HepG2 (cell line): ENCODE results near the gene SLC16A5. TPM values are rescaled to one million over a fixed set of nuclear protein-coding genes. Genes with fewer than 3 reads are reported as not detected.

Experiments used
- GATAD2A ChIP-seq: IDR thresholded peaks from 2 replicates; pipeline ENCODE4 v1.6.1; 2016
- HNRNPUL1 ChIP-seq: fragments of 200-400 bp; formaldehyde crosslinking; IDR thresholded peaks from 2 replicates; pipeline ENCODE4 v1.6.1; 2017; ENCODE audit warnings: low read depth, mild to moderate bottlenecking, low read length, moderate library complexity
- HOXD1 ChIP-seq: sonication (generic); formaldehyde crosslinking; IDR thresholded peaks from 2 replicates; pipeline ENCODE4 v1.5.0; 2020; ENCODE audit warnings: missing genetic modification reagents
- KLF16 ChIP-seq, 2 experiments: sonication (generic) in 1 of 2; formaldehyde crosslinking in 1 of 2; IDR thresholded peaks; 2 replicates each; pipeline versions ENCODE4 v1.6.1 to v1.8.0; 2016 to 2023; ENCODE audit warnings: missing genetic modification reagents in 2 of 2, missing compliant biosample characterization in 1 of 2
- MYC ChIP-seq: sonication (generic); formaldehyde crosslinking; IDR thresholded peaks from 2 replicates; pipeline ENCODE4 v1.9.0; 2021; ENCODE audit warnings: missing genetic modification reagents, borderline replicate concordance
- NFYC ChIP-seq: IDR thresholded peaks from 2 replicates; pipeline ENCODE4 v1.6.1; 2016; ENCODE audit warnings: missing genetic modification reagents, missing compliant biosample characterization
- NR2C2 ChIP-seq: sonication (generic); formaldehyde crosslinking; IDR thresholded peaks from 2 replicates; pipeline ENCODE4 v1.4.0; 2020; ENCODE audit warnings: missing genetic modification reagents, mild to moderate bottlenecking, moderate library complexity, borderline replicate concordance
- ZBTB1 ChIP-seq: sonication (generic); formaldehyde crosslinking; IDR thresholded peaks from 2 replicates; pipeline ENCODE4 v1.4.0; 2020; ENCODE audit warnings: missing genetic modification reagents, borderline replicate concordance
- ZBTB8A ChIP-seq: sonication (generic); formaldehyde crosslinking; IDR thresholded peaks from 2 replicates; pipeline ENCODE4 v1.4.0; 2020; ENCODE audit warnings: mild to moderate bottlenecking, low read depth, missing genetic modification reagents, borderline replicate concordance
- ZC3H13 ChIP-seq: sonication (generic); formaldehyde crosslinking; IDR thresholded peaks from 2 replicates; pipeline ENCODE4 v1.8.1; 2023; ENCODE audit warnings: mild to moderate bottlenecking, missing genetic modification reagents, moderate library complexity
- ZFP62 ChIP-seq: sonication (generic); formaldehyde crosslinking; IDR thresholded peaks from 2 replicates; pipeline ENCODE4 v1.4.0; 2020; ENCODE audit warnings: missing genetic modification reagents
- ZKSCAN1 ChIP-seq: fragments of 150-350 bp; IDR thresholded peaks from 2 replicates; pipeline ENCODE4 v1.6.1; 2014; ENCODE audit warnings: low read length
- ZNF709 ChIP-seq: sonication (generic); formaldehyde crosslinking; IDR thresholded peaks from 2 replicates; pipeline ENCODE4 v1.5.0; 2020; ENCODE audit warnings: mild to moderate bottlenecking, missing genetic modification reagents
- ZNF720 ChIP-seq: sonication (generic); formaldehyde crosslinking; IDR thresholded peaks from 2 replicates; pipeline ENCODE4 v1.4.0; 2020; ENCODE audit warnings: missing genetic modification reagents
- ZNF878 ChIP-seq: sonication (generic); formaldehyde crosslinking; IDR thresholded peaks from 2 replicates; pipeline ENCODE4 v1.8.1; 2023; ENCODE audit warnings: mild to moderate bottlenecking, missing genetic modification reagents, moderate library complexity
- polyA plus RNA-seq, 8 experiments: library from polyadenylated mRNA; depleted of rRNA in 3 of 8; stranded (reverse) in 7 of 8; unstranded in 1 of 8; fragments of >200 nt; fragmentation: Illumina TruSeq in 4 of 8; extraction: Trizol in 4 of 8; gene quantifications; 2 replicates each; pipeline versions ENCODE4 v1.2.1 to v1.2.3, GENCODE V29; 2011 to 2016; ENCODE audit warnings: low read depth in 4 of 8, missing spikeins in 1 of 8, mixed read lengths in 1 of 8; ENCODE audit not compliant: insufficient read depth in 1 of 8
- total RNA-seq, 5 experiments: library from RNA; depleted of rRNA; stranded (reverse); fragments of >200 nt; fragmentation: Illumina TruSeq; extraction: Trizol; gene quantifications; 2 replicates each; pipeline ENCODE4 v1.2.3, GENCODE V29; 2016; ENCODE audit warnings: low read depth in 1 of 5
- TF ChIP-seq, protein P1 (sequence below): sonication (generic); formaldehyde crosslinking; conservative IDR thresholded peaks from 2 replicates; pipeline ENCODE4 v1.8.0; 2022; ENCODE audit warnings: low read depth, missing genetic modification reagents
- TF ChIP-seq, protein P2 (sequence below): sonication (generic); formaldehyde crosslinking; IDR thresholded peaks from 2 replicates; pipeline ENCODE4 v1.5.1; 2020; ENCODE audit warnings: missing genetic modification reagents, mild to moderate bottlenecking, borderline replicate concordance
- TF ChIP-seq, protein P3 (sequence below): sonication (generic); formaldehyde crosslinking; IDR thresholded peaks from 2 replicates; pipeline ENCODE4 v1.5.0; 2020; ENCODE audit warnings: missing genetic modification reagents
- TF ChIP-seq, protein P4 (sequence below): sonication (generic); formaldehyde crosslinking; IDR thresholded peaks from 2 replicates; pipeline ENCODE4 v1.4.0; 2020; ENCODE audit warnings: missing genetic modification reagents, low read depth, mild to moderate bottlenecking, borderline replicate concordance
- TF ChIP-seq, protein P5 (sequence below): IDR thresholded peaks from 2 replicates; pipeline ENCODE4 v1.6.1; 2016
- TF ChIP-seq, protein P6 (sequence below): sonication (generic); formaldehyde crosslinking; IDR thresholded peaks from 2 replicates; pipeline ENCODE4 v1.4.0; 2020; ENCODE audit warnings: low read depth, mild to moderate bottlenecking, missing genetic modification reagents
- TF ChIP-seq, protein P7 (sequence below): sonication (generic); formaldehyde crosslinking; IDR thresholded peaks from 2 replicates; pipeline ENCODE4 v1.8.0; 2022; ENCODE audit warnings: low read depth, missing genetic modification reagents

SLC16A5 gene
- total and polyA plus RNA-seq, 2 of the 13 experiments (the other 11 are each of a cell fraction or from before 2014, with no cell fraction given): 0.69 to 5.6 TPM

DNA sequence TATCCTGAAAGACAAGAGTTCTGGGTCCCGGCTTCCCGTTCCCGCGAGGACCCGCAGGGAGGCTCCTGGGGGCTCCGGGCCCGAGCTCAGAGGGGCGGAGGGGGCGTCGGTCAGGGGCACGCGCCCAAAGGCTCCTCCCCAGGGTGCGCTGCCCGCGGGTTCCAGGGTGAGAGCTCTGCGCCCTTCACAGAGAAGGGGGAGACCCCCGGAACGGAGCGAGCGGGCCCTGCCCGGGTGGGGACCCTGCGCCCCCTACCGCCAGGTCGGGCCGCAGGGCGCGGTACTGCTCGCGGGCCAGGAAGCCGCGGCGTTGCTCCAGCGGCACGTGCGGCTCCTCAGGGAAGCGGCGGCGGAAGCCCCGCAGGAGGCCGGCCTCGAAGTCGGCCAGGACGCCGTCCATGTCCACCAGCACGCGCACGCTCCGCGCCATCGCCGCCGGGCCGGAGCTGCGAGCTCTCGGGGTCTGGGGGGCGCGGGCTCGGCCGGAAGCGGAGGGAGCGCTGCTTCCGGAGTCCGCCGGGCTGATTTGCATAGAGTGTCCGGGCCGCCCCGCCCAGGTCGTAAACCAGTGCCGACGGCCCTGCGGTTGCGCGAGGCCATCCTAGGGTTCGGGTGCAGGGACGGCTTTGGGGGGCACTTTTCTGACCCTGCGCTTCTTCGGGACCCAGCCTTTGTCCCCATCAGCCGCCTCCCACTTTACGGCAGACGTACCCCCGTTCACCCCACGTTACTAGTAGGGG, 43.7 kb downstream of the SLC16A5 start, which contains the start of gene NT5C (continued):
- TF ChIP-seq, protein P1, sequence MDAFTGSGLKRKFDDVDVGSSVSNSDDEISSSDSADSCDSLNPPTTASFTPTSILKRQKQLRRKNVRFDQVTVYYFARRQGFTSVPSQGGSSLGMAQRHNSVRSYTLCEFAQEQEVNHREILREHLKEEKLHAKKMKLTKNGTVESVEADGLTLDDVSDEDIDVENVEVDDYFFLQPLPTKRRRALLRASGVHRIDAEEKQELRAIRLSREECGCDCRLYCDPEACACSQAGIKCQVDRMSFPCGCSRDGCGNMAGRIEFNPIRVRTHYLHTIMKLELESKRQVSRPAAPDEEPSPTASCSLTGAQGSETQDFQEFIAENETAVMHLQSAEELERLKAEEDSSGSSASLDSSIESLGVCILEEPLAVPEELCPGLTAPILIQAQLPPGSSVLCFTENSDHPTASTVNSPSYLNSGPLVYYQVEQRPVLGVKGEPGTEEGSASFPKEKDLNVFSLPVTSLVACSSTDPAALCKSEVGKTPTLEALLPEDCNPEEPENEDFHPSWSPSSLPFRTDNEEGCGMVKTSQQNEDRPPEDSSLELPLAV: no peak
- TF ChIP-seq ZKSCAN1: no peak
- TF ChIP-seq NFYC: no peak
- TF ChIP-seq HOXD1 (CRISPR knock-in tag): no peak
- no peak; the same call in 1 of the 2 replicates for TF ChIP-seq GATAD2A
- TF ChIP-seq ZC3H13 (CRISPR knock-in tag): peak; percentile 92
- TF ChIP-seq ZBTB8A (CRISPR knock-in tag): peak; percentile 78; the same call in 1 of the 2 replicates
- TF ChIP-seq ZNF878 (CRISPR knock-in tag): no peak; the same call in 1 of the 2 replicates
- TF ChIP-seq, protein P2, sequence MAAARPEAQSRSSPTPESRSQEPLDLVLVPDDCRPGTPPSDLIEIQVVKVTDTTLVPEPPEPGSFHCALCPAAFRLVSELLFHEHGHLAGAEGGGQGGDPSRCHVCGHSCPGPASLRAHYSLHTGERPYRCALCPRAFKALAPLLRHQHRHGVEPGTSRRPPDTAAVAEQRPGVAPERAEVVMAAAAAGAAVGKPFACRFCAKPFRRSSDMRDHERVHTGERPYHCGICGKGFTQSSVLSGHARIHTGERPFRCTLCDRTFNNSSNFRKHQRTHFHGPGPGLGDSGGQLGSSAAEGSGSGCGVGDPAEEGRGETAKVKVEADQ: peak; percentile 83; the same call in 1 of the 2 replicates
- TF ChIP-seq KLF16 (CRISPR knock-in tag; IDR thresholded peaks at IDR 0.05): peak in 1 of 2 experiments; percentile 90; a peak in 2 of 4 replicates
- TF ChIP-seq, protein P3, sequence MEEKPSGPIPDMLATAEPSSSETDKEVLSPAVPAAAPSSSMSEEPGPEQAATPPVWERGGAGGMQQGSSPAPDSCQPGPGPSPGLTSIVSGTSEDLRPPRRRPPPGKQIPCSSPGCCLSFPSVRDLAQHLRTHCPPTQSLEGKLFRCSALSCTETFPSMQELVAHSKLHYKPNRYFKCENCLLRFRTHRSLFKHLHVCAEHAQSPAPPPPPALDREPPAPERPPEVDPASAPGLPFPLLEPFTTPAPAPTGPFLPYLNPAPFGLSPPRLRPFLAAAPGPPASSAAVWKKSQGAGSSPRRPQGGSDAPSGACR: no peak
- TF ChIP-seq, protein P4, sequence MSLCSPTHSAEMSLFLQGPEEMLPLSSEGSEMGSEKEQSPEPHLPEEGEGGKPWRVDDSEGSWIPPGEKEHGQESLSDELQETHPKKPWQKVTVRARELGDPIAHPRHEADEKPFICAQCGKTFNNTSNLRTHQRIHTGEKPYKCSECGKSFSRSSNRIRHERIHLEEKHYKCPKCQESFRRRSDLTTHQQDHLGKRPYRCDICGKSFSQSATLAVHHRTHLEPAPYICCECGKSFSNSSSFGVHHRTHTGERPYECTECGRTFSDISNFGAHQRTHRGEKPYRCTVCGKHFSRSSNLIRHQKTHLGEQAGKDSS (CRISPR knock-in tag): no peak; the same call in 1 of the 2 replicates
- TF ChIP-seq, protein P5, sequence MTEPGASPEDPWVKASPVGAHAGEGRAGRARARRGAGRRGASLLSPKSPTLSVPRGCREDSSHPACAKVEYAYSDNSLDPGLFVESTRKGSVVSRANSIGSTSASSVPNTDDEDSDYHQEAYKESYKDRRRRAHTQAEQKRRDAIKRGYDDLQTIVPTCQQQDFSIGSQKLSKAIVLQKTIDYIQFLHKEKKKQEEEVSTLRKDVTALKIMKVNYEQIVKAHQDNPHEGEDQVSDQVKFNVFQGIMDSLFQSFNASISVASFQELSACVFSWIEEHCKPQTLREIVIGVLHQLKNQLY (CRISPR knock-in tag): no peak
- TF ChIP-seq HNRNPUL1: no peak
- no peak for TF ChIP-seq ZBTB1 (CRISPR knock-in tag)
- TF ChIP-seq ZNF709 (CRISPR knock-in tag): peak; percentile 96
- TF ChIP-seq, protein P6, sequence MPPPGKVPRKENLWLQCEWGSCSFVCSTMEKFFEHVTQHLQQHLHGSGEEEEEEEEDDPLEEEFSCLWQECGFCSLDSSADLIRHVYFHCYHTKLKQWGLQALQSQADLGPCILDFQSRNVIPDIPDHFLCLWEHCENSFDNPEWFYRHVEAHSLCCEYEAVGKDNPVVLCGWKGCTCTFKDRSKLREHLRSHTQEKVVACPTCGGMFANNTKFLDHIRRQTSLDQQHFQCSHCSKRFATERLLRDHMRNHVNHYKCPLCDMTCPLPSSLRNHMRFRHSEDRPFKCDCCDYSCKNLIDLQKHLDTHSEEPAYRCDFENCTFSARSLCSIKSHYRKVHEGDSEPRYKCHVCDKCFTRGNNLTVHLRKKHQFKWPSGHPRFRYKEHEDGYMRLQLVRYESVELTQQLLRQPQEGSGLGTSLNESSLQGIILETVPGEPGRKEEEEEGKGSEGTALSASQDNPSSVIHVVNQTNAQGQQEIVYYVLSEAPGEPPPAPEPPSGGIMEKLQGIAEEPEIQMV (CRISPR knock-in tag): peak; percentile 84
- TF ChIP-seq ZFP62 (CRISPR knock-in tag): no peak
- TF ChIP-seq NR2C2 (CRISPR knock-in tag): peak; percentile 56
- TF ChIP-seq, protein P7, sequence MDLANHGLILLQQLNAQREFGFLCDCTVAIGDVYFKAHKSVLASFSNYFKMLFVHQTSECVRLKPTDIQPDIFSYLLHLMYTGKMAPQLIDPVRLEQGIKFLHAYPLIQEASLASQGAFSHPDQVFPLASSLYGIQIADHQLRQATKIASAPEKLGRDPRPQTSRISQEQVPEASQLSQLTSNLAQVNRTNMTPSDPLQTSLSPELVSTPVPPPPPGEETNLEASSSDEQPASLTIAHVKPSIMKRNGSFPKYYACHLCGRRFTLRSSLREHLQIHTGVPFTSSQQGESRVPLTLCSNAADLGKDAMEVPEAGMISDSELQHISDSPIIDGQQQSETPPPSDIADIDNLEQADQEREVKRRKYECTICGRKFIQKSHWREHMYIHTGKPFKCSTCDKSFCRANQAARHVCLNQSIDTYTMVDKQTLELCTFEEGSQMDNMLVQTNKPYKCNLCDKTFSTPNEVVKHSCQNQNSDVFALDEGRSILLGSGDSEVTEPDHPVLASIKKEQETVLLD (CRISPR knock-in tag): peak; percentile 64; the same call in 1 of the 2 replicates
- no peak for TF ChIP-seq ZNF720
- peak; percentile 93 for TF ChIP-seq MYC (CRISPR knock-in tag)
